Esophagus muscularis mucosa (tissue), 4 donors: Measurements from ENCODE around the gene MARK3.

Experiments
- EP300 ChIP-seq: sonication (generic); formaldehyde crosslinking; IDR thresholded peaks from one replicate; pipeline ENCODE4 v1.6.1; 2017; ENCODE audit warnings: antibody characterized with exemption
- POLR2A ChIP-seq: fragments of 450-650 bp; IDR thresholded peaks from one replicate; pipeline ENCODE4 v1.6.1; 2017; ENCODE audit warnings: antibody characterized with exemption, moderate library complexity, mild to moderate bottlenecking, low read depth
- POLR2AphosphoS5 ChIP-seq, 2 donors: sonication (generic); formaldehyde crosslinking; IDR thresholded peaks; one replicate each; pipeline ENCODE4 v1.6.1; 2017; ENCODE audit warnings: antibody characterized with exemption in 2 of 2
- TF ChIP-seq, protein P1 (sequence below), 3 experiments: fragments of 200-600 bp in 2 of 3; fragments of 450-650 bp in 1 of 3; sonication (generic) in 2 of 3; IDR thresholded peaks; one replicate each; pipeline ENCODE4 v1.5.1; 2017 to 2019; ENCODE audit warnings: antibody characterized with exemption in 3 of 3, mild to moderate bottlenecking in 2 of 3, moderate library complexity in 1 of 3

DNA sequence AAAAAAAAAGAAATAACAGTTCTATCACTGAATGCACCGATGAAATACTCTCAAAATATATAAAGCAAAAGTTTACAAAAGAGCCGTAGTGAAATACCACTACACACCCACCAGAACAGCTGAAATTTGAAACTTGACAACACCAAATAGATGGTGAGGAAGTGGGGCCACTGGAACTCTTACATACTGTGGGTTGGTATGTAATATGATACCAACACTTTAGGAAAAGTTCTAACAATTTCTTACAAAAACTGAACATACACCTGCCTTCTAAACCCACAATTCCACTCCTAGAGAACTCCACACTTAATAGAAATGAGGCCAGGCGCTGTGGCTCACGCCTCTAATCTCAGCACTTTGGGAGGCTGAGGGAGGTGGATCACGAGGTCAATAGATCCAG, 37.1 kb upstream of the MARK3 start:
- TF ChIP-seq, protein P1, sequence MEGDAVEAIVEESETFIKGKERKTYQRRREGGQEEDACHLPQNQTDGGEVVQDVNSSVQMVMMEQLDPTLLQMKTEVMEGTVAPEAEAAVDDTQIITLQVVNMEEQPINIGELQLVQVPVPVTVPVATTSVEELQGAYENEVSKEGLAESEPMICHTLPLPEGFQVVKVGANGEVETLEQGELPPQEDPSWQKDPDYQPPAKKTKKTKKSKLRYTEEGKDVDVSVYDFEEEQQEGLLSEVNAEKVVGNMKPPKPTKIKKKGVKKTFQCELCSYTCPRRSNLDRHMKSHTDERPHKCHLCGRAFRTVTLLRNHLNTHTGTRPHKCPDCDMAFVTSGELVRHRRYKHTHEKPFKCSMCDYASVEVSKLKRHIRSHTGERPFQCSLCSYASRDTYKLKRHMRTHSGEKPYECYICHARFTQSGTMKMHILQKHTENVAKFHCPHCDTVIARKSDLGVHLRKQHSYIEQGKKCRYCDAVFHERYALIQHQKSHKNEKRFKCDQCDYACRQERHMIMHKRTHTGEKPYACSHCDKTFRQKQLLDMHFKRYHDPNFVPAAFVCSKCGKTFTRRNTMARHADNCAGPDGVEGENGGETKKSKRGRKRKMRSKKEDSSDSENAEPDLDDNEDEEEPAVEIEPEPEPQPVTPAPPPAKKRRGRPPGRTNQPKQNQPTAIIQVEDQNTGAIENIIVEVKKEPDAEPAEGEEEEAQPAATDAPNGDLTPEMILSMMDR (IDR thresholded peaks at IDR 0.05): no peak
- TF ChIP-seq EP300 (no peak), POLR2A (no peak), POLR2AphosphoS5 (IDR thresholded peaks at IDR 0.05) (no peak)
